ENCODE results near the gene PATJ. TPM values are rescaled to one million over a fixed set of nuclear protein-coding genes. Genes with fewer than 3 reads are reported as not detected.

The PATJ gene
- total RNA-seq, 2 donors from 2014 or later: 68.8 to 95.2 TPM

DNA sequence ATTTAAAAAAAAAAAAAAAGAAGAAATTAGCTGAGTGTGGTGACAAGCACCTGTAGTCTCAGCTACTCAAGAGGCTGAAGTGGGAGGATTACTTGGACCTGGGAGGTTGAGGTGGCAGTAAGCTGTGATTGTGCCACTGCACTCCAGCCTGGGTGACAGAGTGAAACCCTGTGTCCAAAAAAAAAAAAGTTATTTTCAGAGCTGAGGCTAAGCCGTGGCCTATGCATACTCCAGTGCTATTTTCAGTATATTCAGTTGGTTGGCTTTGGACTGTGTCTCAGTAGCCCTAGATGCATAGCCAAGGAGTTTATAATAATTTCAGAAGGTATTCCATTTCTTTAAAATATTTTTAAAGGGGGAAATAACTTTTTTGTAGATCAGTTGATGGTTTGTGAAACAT, 311.9 kb downstream of the PATJ start:
- no peak for DNase-seq
- intact Hi-C loops (cut with DNase I, micrococcal nuclease): no loop called here
- no peak for ATAC-seq

DNA sequence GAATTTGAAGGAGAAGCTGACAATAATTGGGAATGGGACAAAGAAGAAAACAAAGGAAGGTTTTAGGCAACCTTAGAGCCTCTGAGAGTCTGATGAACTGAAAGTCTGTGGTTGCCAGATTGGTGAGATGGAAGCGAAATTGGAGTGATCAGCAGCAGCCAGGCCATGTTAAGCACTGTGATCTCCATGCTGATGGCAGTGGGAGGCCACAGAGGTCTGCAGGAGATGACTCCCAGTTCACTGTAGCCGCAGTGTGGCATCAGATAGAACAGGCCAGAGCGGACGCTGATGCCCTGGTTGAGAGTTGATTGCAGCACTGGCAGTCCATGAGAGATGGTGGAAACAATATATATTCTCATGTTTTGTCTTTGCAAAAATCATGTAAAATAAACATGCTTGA, 314.9 kb downstream of the PATJ start:
- intact Hi-C loops (cut with DNase I, micrococcal nuclease): no loop called here
- DNase-seq (no peak), ATAC-seq (no peak)

DNA sequence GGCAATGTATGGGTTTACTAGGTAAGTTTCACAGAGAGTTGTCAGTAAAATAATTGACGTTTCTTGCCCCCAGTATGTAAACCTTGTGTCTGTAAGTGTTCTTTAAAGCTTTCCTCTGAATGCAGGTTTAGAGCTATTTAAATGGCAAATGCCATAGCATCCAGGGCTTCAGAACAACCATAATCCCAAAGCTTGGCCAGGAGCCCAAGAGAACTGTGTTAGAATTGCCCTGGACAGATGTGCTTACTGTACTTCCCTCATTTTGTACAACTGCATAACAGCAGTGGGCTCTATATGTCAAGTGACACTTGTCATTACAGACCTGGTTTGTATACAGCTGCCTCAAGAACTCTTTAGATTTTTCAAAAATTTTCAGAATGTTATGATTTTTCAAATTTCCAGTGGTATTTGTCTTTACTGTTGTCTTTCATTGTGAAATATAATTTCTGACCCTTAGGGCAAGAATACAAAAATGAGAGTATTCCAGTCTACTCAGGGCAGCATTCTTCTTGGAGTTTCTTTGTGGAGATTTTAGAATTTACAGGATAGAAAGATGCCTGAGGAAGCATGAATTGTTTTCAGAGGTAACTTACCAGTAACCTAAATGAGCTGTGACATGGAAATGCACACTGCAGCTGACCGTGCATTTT, 315.5 kb downstream of the PATJ start:
- ATAC-seq (no peak), DNase-seq (no peak)
- intact Hi-C loops (cut with DNase I, micrococcal nuclease): no loop called here

DNA sequence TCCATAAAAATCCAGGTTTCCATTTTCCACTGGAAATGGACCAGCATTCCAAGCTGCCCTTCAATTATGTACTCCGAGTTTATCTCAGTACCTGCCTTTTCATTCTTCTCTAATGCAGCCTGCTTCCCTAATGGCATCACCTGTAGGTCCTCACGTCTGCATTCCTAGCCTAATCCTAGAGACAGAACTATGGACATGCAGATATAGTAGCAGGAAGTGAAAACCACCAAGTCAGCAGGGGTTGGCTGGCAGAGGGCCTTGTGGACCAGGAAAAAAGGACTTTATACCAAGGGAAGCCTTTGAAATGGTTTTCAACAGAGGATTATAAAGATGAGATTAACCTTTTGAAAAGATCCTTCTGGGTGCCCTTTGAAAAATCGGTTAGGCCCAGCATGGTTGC, 316.7 kb downstream of the PATJ start:
- ATAC-seq: no peak
- intact Hi-C loops (cut with DNase I, micrococcal nuclease): no loop called here
- no peak for DNase-seq

DNA sequence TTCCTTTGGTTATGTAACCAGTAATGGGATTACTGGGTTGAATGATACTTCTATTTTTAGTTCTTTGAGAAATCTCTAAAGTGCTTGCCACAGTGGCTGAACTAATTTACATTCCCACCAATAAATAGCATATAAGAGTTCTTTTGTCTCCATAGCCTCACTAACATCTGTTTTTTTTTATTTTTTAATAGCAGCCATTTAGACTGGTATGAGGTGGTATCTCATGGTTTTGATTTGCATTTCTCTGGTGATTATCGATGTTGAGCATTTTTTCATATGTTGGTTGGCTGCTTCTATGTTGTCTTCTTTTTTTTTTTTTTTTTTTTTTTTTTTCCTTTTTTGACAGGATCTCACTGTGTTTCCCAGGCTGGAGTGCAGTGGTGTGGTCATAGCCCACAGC, 319.8 kb downstream of the PATJ start:
- intact Hi-C loops (cut with DNase I, micrococcal nuclease): no loop called here
- no peak for DNase-seq
- no peak for ATAC-seq

DNA sequence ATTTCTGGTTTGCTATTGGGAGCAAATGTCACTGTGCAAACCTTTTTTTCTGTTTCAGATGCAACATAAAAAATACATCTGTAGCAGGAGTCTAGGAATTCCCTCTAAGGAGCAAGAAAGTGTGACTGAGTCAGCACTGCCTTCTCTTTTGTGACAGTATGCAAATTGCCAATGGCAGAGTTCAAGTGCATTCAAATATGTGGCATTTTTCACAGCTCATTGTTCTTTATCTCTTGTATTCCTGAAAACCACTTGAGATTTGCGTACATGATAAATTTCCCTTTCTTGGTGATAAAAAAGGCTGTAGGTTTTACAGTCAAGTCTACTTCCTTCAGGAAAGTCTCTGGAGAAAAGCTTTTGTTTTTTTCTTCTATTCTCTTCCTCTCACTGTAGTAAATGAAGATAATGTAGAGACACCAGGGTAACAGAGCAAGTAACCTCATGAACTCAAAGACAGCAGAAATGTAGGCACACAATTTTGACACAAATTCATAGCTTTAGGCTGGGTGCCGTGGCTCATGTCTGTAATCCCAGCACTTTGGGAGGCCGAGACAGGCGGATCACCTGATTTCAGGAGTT, 322.6 kb downstream of the PATJ start:
- ATAC-seq (no peak), DNase-seq (no peak)
- intact Hi-C loops (cut with DNase I, micrococcal nuclease): no loop called here

DNA sequence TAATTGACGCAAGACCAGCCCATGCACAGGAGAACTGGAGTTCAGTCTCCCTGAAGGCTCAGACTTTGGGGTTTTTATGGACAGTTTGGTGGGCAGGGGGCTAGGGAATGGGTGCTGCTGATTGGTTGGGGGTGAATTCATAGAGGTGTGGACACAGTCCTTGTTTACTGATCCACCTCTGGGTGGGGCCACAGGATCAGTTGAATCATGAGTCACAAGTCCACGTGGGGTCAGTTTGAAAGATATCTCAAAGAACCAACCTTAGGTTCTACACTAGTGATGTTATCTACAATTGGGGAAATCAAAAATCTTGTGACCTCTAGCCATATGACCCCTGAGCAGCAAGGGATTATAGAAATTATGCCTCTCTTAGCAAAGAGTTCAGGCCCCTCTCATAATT, 324.4 kb downstream of the PATJ start:
- intact Hi-C loops (cut with DNase I, micrococcal nuclease): no loop called here
- ATAC-seq (peak; percentile 71), DNase-seq (no peak)

DNA sequence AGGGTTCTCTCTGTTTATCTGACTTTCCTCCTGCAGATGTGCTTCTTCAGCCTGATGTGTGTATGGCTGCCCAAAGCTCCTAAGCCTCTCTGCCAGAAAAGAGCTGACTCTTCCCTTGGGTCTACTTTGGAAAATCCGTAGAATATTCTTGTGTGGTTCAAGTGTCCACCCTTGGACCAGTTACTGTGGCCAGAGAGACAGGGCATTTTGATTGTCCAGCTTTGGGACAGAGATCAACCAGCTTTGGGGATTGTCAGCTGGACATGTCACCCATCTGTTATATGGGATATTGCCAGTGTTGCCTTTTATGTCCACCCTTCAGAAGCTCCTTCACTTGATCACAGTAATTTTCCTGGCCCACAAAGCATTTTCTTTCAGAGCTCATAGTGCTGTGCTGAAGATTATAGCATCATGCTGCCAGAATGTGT, 326.1 kb downstream of the PATJ start:
- ATAC-seq (no peak), DNase-seq (no peak)
- intact Hi-C loops (cut with DNase I, micrococcal nuclease): no loop called here

DNA sequence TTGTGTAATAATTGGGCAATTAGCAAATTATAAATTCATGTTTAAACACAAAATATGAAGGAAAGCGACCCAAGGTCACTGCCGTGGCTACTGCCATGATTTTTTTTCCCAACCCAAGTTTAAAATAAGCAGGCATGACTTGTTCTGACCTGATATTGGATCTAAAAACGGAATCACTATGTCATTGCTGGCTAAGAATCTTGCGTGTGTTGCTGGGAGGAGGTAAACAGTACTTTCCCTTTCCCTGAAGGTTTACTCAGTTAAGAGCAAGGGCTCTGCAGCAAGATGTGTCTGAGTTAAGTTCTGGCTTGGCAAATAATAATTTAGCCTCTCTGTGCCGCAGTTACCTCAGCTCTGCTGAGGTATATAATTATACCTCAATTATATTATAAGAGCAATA, 326.7 kb downstream of the PATJ start:
- DNase-seq (no peak), ATAC-seq (no peak)
- intact Hi-C loops (cut with DNase I, micrococcal nuclease): no loop called here

DNA sequence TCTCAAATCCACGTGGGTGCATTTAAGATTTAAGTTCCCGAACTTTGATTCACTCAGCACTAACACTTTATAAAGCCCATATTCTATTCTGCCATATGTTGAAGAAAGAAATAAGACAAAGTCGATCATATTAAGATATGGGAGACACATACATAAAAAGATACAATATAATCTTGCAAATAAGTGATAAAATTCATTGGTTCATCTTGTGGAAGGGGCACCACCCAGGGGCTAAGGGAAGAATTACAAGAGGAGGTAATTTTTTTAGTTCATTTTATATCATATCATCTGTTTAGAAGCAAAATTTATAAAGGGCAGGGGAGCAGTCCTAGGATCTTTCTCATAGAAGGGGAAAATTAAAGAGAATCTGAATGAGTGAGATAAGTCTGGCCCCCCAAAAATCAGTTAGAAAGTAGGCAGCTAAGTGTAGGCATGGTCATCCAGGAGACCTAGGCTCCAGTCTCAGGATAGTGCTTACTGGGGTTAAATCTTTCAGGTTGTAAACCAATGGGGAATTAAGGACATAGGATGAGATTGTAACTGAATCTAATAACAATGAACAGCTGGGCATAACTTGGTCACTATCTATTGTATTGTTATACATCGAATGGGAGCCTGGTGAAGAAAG, 328.2 kb downstream of the PATJ start:
- DNase-seq (no peak), ATAC-seq (no peak)
- intact Hi-C loops (cut with DNase I, micrococcal nuclease): no loop called here

DNA sequence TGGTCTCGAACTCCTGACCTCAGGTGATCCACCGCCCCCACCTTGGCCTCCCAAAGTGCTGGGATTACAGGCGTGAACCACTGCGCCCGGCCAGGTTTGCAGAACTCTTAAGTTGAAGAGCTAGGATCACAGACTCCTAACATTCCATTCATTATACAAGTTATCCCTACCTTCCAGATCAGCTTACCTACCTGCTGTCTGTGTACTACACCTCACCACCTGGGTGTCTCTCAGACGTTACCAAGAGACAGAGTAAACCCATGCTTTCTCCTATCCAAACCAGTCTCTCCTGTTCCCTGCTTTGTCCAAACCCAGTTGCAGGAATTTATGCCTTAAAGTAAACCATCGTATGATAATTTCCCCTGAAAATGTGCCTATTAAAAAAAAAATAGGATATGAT, 329.4 kb downstream of the PATJ start:
- ATAC-seq: no peak
- DNase-seq: no peak
- intact Hi-C loops (cut with DNase I, micrococcal nuclease): no loop called here

DNA sequence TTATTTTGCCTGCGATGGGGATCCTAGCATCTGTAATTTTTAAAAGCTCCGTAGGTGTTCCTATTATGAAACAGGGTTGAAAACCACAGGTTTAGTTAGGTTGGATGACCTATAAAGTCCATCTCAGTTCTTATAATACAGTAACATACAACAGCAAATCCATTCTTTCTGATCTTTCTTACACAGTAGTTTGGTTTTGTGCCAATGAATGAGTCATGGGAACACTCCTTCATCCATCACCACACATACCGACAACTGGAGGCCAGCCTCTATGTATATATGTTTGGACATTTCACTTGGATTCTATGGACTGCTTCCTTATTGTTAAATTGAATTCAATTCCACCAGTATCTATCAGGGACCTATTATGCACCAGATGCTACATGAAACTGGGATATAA, 334.0 kb downstream of the PATJ start:
- no peak for DNase-seq
- ATAC-seq: peak; percentile 79
- intact Hi-C loops (cut with DNase I, micrococcal nuclease): no loop called here

DNA sequence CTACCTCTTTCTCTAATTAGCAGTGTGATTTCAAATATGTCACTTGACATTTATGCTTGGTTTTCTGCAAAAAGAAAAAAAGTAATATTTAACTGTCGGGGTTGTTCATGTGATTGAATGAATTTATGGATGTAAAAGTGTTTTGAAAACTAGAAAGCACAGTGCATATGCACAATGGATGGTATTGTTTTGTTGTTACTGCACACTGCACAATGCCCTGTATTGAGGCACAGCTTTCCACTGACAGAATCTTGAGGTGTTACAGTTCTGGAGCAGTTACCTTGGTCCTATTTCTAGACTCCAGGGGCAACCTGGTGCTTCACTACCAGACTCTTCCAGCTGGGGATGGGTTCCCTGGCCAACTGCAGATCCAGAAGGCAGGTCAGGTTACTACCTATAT, 335.5 kb downstream of the PATJ start:
- DNase-seq (no peak), ATAC-seq (no peak)
- intact Hi-C loops (cut with DNase I, micrococcal nuclease): no loop called here

DNA sequence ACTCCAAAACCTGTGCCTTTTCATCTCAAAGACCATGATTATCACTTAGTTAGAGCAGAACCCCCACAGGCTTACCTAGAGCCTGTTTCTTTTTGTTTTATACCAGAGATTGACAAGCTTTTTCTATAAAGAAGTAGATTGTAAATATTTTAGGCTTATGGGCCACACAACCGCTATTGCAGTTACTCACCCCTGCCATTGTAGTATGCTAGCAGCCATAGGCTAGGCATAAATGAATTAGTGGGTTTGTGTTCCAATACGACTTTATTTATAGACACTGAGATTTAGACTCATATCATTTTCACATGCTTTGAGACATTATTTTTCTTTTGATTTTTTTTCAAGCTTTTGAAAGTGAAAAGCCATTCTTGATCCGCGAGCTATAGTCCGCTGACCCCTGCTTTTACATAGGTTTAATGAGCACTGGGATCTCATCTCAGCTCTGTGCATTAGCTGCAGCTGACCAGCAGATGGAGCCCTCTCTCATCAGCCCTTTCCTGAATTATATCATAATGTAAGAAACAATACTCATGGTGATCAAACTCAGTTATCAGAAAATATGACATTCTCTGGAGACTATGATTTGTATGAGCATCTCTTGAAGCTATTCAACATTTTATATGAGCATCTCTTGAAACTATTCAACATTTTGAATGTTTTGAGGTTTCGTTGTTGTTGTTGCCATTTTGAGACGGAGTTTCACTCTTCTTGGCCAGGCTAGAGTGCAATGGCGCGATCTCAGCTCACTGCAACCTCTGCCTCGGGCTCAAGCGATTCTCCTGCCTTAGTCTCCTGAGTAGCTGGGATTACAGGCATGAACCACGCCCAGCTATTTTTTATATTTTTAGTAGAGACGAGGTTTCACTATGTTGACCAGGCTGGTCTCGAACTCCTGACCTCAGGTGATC, 340.4 kb downstream of the PATJ start:
- intact Hi-C loops (cut with DNase I, micrococcal nuclease): no loop called here
- ATAC-seq (peak; percentile 83), DNase-seq (peak in 1 of 2 donors; percentile 22)

DNA sequence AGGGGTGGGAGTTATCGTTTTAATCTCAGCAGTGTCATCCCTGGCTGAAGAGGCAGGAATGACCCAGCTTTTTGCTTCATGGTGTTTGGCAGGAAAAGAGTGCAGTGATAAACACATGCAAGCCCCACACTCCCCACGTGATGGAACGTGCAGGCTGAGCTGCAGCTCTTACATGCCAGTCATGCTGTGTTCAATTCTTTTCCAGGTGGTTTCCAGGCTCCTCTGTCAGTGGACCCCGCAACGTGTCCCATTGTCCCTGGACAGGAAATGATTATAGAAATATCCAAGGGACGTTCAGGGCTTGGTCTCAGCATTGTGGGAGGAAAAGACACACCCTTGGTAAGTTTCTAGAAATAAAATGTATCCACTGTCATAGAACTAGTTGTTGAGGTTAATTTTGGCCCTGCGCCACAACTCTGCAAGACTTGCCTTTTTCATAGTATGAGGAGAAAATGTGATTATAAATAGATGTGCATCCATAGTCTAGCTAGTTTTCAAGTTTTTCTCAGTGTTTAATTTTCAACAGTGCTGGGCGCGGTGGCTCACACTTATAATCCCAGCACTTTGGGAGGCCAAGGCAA, 342.1 kb downstream of the PATJ start:
- ATAC-seq (no peak), DNase-seq (no peak)
- intact Hi-C loops (cut with DNase I, micrococcal nuclease): no loop called here

DNA sequence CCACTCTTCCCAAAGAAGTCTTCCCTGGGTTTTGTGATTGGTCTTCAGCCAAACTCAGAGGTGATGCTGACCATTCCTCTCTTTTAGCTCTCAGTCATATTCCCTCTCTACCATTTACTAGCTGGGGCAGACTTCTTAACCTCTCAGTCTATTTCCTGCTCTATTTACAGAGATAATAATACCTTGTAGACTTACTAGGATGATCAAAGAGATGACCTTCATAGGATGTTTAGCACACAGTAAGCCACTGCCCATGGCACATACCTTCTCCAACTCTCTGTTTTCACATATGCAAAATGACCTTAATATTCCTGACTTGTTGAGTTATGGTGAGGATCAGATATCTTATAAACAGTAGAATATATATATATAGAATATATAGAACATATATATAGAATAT, 346.2 kb downstream of the PATJ start:
- intact Hi-C loops (cut with DNase I, micrococcal nuclease): no loop called here
- no peak for ATAC-seq
- DNase-seq: no peak

DNA sequence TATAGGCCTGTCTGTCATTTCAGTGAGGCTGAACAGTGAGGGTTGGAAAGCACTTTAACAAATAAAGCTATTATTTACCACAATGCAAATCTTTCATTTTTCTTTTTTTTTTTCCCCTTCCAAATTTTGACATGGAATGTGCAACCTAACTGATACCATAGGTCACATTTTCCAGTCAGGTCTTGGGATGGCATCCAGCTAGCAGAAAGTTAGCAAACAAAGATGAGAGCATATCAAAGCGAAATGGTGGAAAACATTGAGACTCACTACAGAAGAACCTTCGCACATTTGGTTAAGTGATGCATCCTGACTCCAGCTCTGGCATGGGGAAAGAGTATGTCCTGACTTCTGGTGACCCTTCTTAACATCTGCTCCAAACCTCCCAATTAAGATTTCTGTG, 347.3 kb downstream of the PATJ start:
- ATAC-seq (no peak), DNase-seq (no peak)
- intact Hi-C loops (cut with DNase I, micrococcal nuclease): no loop called here

DNA sequence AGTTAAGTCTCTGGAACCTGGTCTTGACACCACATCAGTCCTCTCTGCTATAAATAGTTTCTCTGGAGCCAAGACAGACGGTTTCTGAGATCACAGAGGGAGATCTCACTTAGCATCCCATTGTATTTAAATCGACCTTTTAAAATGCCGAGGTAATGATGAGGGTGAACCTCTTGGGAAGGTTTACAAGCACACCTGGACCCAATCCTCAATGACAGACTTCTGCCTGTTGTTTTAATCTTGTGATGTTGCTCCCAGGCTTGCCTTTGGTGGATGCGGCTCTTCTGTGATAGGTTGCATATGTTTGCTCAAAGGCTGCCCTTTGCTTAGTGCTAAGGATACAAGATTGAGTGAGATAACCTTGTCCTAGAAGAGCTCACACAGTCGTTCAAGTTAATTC, 347.7 kb downstream of the PATJ start:
- intact Hi-C loops (cut with DNase I, micrococcal nuclease): no loop called here
- DNase-seq (no peak), ATAC-seq (no peak)

DNA sequence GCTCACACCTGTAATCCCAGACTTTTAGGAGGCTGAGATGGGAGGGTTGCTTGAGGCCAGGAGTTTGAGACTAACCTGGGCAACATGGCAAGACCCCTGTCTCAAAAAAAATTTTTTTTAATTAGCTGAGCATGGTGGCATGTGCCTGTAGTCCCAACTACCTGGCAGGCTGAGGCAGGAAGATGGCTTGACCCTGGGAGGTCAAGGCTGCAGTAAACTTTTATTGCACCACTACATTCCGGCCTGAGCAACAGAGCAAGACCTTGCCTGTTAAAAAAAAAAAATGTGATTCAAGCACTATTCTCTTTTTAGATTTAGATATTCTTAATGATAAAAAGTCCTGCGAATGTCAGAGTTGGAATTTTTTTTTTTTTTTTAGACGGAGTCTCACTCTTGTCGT, 349.8 kb downstream of the PATJ start:
- ATAC-seq (peak; percentile 75), DNase-seq (no peak)
- intact Hi-C loops (cut with DNase I, micrococcal nuclease): no loop called here

Measured in left colon (tissue), 2 donors.